Fibroblast of skin of right quadriceps (primary cell): ENCODE data around the gene SPACA7.
"Not testable (repeated sequence)": the region's sequence is repeated elsewhere in the genome, so short reads cannot be mapped to it uniquely, and the experiment has no call there.

Experiments
- DNase-seq: peaks from one replicate; pipeline ENCODE4 v3.0.0-alpha.2; 2013

The SPACA7 gene

DNA sequence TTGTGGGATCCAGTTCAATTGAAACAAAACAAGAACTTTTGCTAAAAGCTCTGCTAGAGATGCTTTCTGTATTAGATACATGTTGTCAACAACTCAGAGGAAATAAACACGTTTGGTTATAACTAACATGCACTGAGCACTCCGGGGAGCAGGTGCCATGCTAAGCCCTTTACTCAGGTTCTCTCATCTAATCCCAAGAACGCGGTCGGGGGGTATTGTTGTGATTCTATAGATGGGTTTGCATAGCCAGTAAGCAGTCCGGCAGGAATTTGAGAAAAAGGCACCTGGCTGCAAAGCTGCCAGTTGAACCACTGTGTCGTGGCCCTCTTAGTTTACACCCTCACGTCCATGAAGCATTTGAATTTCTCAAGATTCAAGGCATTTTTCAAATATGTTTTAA, 24.3 kb upstream of the SPACA7 start:
- no peak for DNase-seq

GRCh38 chr13:112353856-112354255, 22.3 kb upstream of the SPACA7 start:
- no peak for DNase-seq

DNA sequence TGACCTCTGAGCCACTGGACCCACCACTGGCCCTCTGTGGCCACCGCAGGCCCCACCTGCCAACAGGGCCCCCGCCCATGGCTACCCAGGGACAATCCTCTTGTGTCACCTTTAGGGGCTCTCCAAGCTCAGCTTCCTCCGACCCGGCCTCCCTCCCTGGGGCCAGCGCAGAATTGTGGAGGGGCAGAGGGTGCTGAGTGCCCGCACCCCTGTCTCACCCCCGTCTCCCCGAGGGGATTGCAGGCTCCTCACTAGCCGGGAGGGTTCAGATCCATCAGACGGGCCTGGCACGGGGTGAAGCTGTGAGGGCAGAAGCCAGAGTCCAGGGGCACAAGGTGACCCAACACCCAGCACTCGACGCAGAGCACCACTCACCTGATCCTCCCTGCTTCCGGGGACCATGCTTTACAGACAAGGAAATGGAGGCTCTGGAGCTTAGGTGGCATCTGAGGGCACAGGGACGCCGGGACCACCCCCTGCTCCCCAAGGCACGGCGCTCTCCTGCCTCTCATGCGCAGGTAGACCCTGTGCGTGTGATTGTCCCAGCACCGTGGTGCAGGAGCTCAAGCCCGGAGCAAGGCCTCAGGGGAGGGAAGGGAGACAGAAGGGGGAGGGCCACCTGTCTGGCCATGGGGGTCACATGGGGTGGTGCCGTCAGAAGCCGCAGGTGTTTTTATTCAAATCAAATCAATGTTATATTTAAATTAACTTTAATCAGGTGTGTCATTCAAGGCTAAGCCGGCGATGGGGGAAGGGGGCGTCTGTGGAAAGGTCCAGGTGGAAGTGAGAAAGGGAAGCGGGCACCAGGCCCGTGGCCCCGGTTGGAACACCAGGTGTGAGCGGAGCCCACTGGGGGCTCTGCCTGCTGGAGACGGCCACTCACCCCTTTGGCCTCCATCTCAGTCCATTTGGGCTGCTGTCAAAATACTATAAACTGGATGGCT, 21.6 kb upstream of the SPACA7 start:
- no peak for DNase-seq

DNA sequence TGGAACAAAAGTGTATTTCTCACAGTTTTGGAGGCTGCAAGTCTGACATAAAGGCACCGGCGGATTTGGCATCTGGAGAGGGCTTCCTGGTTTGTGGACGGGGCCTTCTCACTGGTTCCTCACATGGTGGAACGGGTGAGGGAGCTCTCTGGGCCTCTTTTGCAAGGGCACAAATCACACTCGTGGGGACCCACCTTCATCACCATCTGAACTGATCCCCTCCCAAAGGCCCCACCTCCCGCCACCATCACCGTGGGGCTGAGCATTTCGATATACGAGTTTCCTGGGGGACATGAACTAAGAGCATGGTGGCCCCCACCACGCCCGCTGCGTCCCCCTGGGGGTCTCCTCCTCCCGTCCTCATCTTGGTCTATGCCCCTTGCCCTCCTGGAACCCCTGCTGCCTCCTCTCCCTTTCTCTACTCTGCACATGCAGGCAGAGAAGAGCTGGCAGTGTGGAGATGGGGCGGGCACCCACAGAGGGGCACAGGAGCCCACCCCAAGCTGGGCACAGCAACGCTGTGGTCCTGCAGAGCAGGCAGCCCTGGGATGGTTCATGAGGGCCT, 20.8 kb upstream of the SPACA7 start:
- no peak for DNase-seq

GRCh38 chr13:112356190-112356589, 20.0 kb upstream of the SPACA7 start:
- no peak for DNase-seq

DNA sequence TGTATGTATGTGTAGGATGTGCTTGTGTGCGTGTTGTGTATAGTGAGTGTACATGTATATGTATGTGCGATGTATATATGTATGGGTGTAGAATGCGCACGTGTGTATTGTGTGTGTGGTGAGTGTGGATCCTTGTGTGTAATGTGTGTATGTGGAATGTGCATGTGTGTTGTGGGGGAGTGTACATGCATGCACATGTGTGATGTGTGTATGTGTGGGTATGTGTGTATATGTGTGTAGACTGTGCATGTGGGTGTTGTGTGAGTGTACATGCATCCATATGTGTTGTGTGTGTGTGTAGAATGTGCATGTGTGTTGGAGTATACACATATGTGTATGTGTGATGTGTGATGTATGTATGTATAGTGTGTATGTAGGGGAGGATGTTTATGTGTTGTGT, 18.0 kb upstream of the SPACA7 start:
- DNase-seq = no peak

GRCh38 chr13:112362021-112362420, 14.1 kb upstream of the SPACA7 start:
- no peak for DNase-seq

DNA sequence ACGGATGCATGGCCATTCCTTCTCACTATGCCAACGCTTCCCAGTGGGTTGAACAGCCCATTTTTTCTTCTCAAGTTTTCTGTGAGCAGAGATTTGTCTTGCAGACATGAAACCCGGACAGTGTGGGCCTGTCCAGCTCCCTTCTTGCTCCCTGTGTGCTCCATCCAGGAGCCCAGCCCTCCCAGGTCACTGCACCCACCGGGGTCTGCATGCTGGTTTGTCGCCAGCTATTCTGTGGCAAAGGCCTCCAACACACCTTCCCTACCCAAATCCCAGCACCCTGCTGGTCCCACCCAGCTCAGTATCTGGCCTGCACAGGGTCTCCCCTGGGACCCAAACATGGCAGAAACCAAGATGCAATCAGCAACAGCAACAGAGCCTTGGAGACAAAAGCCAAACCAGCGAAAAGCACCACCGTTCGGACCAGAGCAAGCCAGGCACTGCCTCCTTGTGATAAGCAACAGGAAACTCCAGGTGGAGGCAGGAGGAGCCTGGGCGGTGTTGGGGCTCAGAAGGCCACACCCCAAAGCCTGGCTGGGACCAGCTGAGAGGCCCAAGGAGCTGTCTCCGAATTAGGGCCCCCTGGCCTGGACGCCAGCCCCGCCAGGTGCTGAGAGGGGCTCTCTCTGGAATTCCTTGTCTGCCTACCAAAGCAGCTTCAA, 12.2 kb upstream of the SPACA7 start:
- no peak for DNase-seq

DNA sequence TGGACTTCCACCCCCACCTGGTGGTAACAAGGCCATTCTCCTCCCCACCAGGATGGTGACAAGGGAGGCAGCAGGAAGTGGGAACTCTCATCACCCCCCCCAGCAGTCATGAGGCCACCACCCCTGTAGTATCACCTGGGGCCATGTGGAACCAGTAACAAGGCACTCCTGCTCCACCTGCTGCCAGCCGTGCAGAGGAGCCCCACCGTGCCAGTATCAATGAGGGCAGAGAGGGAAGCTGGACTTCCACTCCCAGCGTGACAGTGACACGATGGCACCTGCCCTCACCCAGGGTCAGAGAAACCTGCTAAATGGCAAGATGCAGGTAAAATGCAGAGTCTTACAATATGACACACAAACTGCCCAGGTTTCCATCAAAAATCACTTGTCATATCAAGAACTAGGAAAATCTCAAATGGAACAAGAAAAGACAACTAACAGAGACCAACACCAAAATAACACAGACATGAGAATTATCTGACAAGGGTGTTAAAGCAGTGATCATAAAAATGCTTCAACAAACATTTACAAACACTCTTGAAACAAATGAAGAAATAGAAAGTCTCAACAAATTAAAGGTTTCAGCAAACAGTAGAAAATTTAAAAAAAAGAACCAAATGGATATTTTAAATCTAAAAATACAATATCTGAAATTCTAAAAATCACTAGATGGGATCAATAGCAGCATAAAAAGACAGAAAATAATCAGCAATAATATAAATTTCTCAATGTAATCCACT, 9.1 kb upstream of the SPACA7 start:
- DNase-seq = no peak

GRCh38 chr13:112368883-112369282, 7.3 kb upstream of the SPACA7 start:
- no peak for DNase-seq

- no peak for DNase-seq
Measured at GRCh38 chr13:112370311-112370710, 5.8 kb upstream of the SPACA7 start.

- DNase-seq = no peak
Measured at GRCh38 chr13:112374271-112374670, 1.9 kb upstream of the SPACA7 start.

- no peak for DNase-seq
Measured at GRCh38 chr13:112391746-112392145, 15.6 kb downstream of the SPACA7 start.

GRCh38 chr13:112392719-112393118, 16.6 kb downstream of the SPACA7 start:
- DNase-seq = no peak

- DNase-seq = not testable (repeated sequence)
Measured at GRCh38 chr13:112395022-112395421, 18.9 kb downstream of the SPACA7 start.

DNA sequence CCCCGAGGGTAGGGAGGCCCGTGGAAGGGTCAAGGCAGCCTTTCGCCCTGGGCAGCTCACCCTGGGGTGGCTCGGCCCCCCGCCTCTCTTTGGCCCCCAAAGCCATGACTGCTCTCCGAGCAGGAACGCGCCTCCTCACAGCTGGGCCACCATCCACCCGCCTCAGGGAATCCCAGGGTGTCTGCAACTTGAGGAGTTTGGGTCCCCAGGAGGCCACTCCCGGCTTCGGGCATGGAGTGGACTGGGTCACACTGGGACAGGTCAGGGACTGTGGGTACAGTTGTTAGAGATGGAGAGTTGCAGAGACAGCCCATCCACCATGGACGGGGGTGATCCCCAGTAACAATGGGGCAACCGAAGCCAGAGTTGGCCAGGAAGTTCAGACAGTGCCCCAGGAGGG, 19.8 kb downstream of the SPACA7 start:
- DNase-seq = not testable (repeated sequence)

GRCh38 chr13:112397108-112397507, 21.0 kb downstream of the SPACA7 start:
- no peak for DNase-seq

GRCh38 chr13:112398347-112398746, 22.2 kb downstream of the SPACA7 start:
- not testable (repeated sequence) for DNase-seq

- not testable (repeated sequence) for DNase-seq
Measured at GRCh38 chr13:112409828-112410227, 33.7 kb downstream of the SPACA7 start.

DNA sequence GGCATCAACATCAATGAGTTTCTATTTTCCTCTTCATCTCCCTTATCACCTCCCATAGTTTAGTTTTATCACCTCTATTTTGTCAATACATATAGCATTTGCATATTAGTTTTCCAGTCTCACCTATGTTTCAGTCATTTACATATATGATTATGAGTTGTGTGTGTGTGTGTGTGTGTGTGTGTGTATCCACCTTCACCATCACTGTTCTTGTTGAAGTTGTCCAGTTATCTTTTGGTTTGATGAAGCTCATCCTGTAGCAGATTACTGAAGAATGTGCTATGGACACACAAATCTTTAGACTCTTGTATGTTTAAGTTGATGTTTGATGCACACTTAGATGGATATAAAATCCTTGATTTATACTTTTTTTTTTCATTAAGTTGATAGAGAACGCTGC, 40.5 kb downstream of the SPACA7 start:
- no peak for DNase-seq

DNA sequence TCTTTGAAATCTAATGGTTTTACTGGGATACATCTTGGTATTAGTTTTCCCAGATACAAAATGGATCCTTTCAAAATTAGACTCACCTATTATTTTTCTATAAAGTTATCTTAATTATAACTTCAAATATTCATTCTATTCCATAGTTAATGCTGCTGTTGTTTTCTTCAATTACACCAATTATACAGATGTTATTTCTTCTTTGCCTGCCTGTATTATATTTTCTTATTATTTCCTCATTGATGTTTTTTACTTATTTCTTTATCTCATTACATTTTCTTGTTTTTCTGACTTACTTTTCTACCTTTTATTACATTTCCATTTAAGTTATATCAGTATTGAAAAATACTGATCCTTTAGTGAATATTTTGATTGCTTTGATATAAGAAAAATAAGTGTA, 40.9 kb downstream of the SPACA7 start:
- DNase-seq = no peak

- no peak for DNase-seq
Measured at GRCh38 chr13:112424098-112424497, 47.9 kb downstream of the SPACA7 start.

DNA sequence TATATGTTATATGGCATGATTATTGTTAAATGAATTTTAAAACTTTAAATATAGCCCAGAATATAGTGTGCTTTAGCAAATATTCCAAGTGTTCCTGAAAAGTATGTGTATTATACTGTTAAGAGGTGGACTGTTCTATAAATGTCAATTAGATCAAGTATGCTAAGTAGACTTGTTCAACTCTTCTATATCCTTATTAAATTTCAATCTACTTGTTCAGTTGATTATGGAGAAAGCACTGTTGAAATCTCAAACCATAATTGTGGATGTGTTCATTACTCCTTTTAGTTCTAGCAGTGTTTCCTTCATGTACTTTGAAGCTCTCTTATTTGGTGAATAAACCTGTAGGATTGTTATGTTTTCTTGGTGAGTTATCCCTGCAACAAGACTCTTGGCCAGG, 52.5 kb downstream of the SPACA7 start:
- DNase-seq = no peak
